HFFc6 (cell line): ENCODE results near the gene MIER3. TPM values are rescaled to one million over a fixed set of nuclear protein-coding genes. Genes with fewer than 3 reads are reported as not detected.
"Not testable (repeated sequence)": the region's sequence is repeated elsewhere in the genome, so short reads cannot be mapped to it uniquely, and the experiment has no call there.

ENCODE experiments used
- DNase-seq: peaks from one replicate; pipeline ENCODE4 v3.0.0-alpha.2; 2018
- H3K27ac Mint-ChIP-seq: 2 replicates; pipeline ENCODE4 v1.8.0; 2020; ENCODE audit warnings: mild to moderate bottlenecking, mixed read lengths
- H3K27me3 Mint-ChIP-seq: 2 replicates; pipeline ENCODE4 v1.8.0; 2021; ENCODE audit warnings: mild to moderate bottlenecking, moderate library complexity, mixed read lengths; ENCODE audit not compliant: insufficient read depth
- H3K36me3 Mint-ChIP-seq: 2 replicates; pipeline ENCODE4 v1.8.0; 2021; ENCODE audit warnings: low read depth, mixed read lengths
- H3K4me1 Mint-ChIP-seq: 2 replicates; pipeline ENCODE4 v1.8.0; 2020; ENCODE audit warnings: low read depth, mixed read lengths
- H3K4me3 Mint-ChIP-seq: 2 replicates; pipeline ENCODE4 v1.8.0; 2020; ENCODE audit warnings: mild to moderate bottlenecking, moderate library complexity, mixed read lengths
- H3K9me3 Mint-ChIP-seq: 2 replicates; pipeline ENCODE4 v1.8.0; 2020; ENCODE audit warnings: mild to moderate bottlenecking, mixed read lengths
- total RNA-seq, 6 experiments: library from RNA; stranded (reverse); fragmentation: NEBNext Ultra II Directional; extraction: Animal tissue kit (Norgen Biotek cat#: 25700); gene quantifications; 2 replicates in 1 of 6; 3 replicates in 5 of 6; pipeline ENCODE4 v1.2.3, GENCODE V29; 2021
- TF ChIP-seq, protein P1 (sequence below): fragments of 200-600 bp; sonication (generic); IDR thresholded peaks from 2 replicates; pipeline ENCODE4 v1.5.0; 2021; ENCODE audit warnings: antibody characterized with exemption, mild to moderate bottlenecking

Gene MIER3
- total RNA-seq, 6 experiments from 2014 or later, result 12.5 to 15.2 (median 14.5) TPM

DNA sequence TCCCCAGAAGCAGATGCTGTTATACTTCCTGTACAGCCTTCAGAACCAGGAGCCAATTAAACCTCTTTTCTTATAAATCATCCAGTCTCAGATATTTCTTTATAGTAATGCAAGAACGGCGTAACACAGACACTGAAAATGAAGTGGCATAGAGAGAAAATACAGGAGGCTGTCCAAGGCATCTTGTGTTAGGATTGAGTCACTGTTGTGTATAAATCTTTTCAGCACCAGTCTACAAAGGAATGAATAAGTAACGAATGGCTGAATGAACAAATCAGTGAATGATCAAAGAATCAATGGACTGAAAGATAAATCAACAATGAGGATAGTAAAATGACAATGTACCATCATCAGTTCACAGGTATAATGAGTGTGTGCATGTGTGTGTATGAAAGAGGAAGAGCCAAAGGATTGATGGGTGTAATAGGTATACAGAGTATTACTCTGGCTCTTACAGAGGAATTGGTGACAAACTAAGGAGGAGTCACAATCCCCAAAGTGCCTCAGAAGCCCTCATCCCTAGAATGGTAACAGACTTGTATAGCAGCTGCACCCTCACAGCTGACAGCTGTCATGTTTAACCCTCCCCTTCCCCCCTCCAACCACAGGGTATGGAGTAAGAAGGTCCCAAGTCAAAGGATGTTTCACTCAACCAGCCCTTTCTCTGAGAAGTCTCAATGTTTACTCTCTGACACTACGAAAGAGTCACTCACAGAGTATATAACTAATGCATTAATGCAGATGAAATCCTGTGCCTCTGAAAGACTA lies 29.8 kb upstream of the MIER3 start:
- H3K27me3 Mint-ChIP-seq, result peaks cover 20% of the 10 kb centered on the region
- peaks cover 9% of the 10 kb centered on the region for H3K4me1 Mint-ChIP-seq
- TF ChIP-seq, protein P1, sequence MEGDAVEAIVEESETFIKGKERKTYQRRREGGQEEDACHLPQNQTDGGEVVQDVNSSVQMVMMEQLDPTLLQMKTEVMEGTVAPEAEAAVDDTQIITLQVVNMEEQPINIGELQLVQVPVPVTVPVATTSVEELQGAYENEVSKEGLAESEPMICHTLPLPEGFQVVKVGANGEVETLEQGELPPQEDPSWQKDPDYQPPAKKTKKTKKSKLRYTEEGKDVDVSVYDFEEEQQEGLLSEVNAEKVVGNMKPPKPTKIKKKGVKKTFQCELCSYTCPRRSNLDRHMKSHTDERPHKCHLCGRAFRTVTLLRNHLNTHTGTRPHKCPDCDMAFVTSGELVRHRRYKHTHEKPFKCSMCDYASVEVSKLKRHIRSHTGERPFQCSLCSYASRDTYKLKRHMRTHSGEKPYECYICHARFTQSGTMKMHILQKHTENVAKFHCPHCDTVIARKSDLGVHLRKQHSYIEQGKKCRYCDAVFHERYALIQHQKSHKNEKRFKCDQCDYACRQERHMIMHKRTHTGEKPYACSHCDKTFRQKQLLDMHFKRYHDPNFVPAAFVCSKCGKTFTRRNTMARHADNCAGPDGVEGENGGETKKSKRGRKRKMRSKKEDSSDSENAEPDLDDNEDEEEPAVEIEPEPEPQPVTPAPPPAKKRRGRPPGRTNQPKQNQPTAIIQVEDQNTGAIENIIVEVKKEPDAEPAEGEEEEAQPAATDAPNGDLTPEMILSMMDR, result no peak
- H3K4me3 Mint-ChIP-seq, result no peak overlapping the region
- DNase-seq, result no peak
- H3K27ac Mint-ChIP-seq, result no peak overlapping the region
- H3K9me3 Mint-ChIP-seq, result no peaks in the 10 kb centered on the region
- H3K36me3 Mint-ChIP-seq, result no peaks in the 10 kb centered on the region

DNA sequence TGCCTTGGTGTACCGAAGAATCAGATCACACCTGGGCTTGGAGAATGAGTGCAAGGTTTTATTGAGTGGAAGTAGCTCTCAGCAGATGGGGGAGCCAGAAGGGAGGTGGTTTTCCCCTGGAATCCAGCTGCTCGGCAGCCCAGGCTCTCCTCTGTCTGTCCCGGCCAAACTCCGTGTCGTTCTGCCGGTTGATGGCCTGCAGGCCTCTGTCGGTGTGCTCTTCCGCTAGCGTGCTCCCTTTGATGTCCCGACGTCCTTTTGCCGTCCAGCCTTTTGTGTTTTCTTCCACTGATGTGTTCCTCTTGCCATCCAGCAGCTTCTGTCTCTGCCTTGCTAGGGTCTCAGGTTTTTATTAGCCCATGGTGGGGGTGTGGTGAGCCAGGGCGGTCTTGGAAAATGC lies 28.0 kb upstream of the MIER3 start:
- TF ChIP-seq, protein P1, result no peak
- H3K4me3 Mint-ChIP-seq, result no peak overlapping the region
- no peaks in the 10 kb centered on the region for H3K36me3 Mint-ChIP-seq
- no peak for DNase-seq
- H3K4me1 Mint-ChIP-seq, result no peaks in the 10 kb centered on the region
- no peak overlapping the region for H3K27ac Mint-ChIP-seq
- H3K27me3 Mint-ChIP-seq, result peaks cover 24% of the 10 kb centered on the region
- no peaks in the 10 kb centered on the region for H3K9me3 Mint-ChIP-seq

DNA sequence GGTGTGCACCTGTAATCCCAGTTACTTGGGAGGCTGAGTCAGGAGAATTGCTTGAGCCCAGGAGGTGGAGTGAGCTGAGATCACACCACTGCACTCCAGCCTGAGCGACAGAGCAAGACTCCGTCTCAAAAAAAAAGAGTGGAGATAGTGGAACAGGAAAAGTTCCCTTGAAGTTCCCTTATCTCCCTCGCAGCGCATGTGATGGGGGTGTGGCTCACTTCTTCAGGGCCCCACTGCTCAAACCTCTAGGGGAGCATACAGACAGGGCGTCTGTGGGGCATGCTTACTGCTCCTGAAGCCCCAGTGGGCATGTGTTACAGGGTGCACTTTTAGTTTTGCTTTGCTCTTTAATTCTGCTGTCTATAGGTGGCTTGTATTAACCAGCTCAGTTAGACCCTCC lies 27.6 kb upstream of the MIER3 start:
- not testable (repeated sequence) for DNase-seq, H3K27ac Mint-ChIP-seq, H3K36me3 Mint-ChIP-seq, H3K9me3 Mint-ChIP-seq, H3K4me3 Mint-ChIP-seq, H3K4me1 Mint-ChIP-seq
- peaks cover 24% of the 10 kb centered on the region for H3K27me3 Mint-ChIP-seq

DNA sequence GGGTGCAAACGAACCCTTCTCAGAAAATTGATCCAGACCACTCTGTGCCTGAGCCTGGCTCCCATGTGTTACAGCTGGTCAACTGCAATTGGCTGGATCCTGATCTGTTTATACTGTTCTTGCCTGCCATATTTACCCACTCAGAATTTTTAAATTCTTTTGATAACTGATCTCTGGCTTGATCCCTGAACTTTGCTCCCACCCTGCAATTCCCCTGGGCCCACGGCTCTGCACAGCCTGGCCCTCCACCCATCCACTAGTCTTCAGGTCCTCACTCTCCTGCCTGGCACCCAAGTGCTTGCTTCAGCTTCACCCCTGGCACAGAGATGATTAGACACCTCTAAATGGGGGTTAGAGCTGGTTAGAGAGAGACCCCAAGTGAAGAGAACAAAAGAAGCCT lies 25.9 kb upstream of the MIER3 start:
- Mint-ChIP-seq H3K27me3 (peaks cover 32% of the 10 kb centered on the region), H3K4me3 (no peak overlapping the region), H3K9me3 (no peaks in the 10 kb centered on the region), H3K4me1 (no peaks in the 10 kb centered on the region), H3K36me3 (no peaks in the 10 kb centered on the region), H3K27ac (no peak overlapping the region)
- DNase-seq, result no peak
- TF ChIP-seq, protein P1, result no peak

DNA sequence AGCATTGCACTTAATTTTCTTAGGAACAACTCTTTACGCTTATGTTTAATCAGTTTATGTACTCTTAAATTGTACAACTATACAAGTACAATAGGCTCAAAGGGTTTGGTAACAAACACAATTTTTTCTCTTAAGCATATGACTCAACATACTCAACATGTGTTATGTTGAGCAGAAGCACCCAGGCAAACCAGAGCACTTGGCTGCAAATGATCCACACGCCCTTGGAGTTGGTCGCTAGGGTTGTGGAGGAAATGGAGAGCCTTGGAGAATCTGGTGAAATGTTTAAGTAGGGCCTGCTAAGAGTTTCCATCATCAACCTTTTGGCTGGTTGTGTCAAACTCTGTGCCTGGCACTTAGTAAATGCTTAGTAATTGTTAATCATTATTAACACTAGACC lies 25.1 kb upstream of the MIER3 start:
- TF ChIP-seq, protein P1, result no peak
- H3K27ac Mint-ChIP-seq, result no peak overlapping the region
- H3K27me3 Mint-ChIP-seq, result peaks cover 30% of the 10 kb centered on the region
- no peaks in the 10 kb centered on the region for H3K9me3 Mint-ChIP-seq
- no peak for DNase-seq
- H3K4me1 Mint-ChIP-seq, result no peaks in the 10 kb centered on the region
- H3K36me3 Mint-ChIP-seq, result no peaks in the 10 kb centered on the region
- no peak overlapping the region for H3K4me3 Mint-ChIP-seq

DNA sequence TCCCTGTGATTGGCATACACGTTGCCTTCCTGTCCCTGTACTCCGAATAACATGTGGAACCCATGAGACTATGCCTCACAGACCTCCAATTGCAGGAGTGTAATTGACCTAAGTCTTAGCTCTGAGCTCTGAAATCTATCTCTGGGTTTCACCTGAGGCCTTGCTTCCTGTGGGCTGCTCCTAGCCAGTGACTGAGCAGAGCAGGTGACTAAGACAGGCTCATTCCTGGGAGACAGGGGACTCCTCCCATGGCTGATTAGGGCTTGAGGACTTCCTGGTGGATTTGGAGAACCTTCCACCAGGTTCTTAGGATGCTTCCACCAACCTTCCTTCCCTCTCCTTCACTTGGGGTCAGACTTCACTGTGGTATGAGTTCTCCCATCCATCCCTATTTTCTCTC lies 22.3 kb upstream of the MIER3 start:
- TF ChIP-seq, protein P1, result no peak
- Mint-ChIP-seq H3K4me1 (no peaks in the 10 kb centered on the region), H3K27ac (no peak overlapping the region), H3K9me3 (no peaks in the 10 kb centered on the region), H3K4me3 (no peak overlapping the region), H3K36me3 (no peaks in the 10 kb centered on the region), H3K27me3 (peaks cover 14% of the 10 kb centered on the region)
- DNase-seq, result no peak
